HG03575 (cell line): Measurements from ENCODE around the gene KCNK6.
"Not testable (repeated sequence)": the region's sequence is repeated elsewhere in the genome, so short reads cannot be mapped to it uniquely, and the experiment has no call there.

Source experiments
- ATAC-seq: cut with Tn5 transposase; IDR thresholded peaks from one replicate; pipeline ENCODE4 v1.9.1; 2021; ENCODE audit not compliant: unreplicated experiment, insufficient number of reproducible peaks, low FRiP score; ENCODE audit errors: extremely low read depth

The KCNK6 gene

DNA sequence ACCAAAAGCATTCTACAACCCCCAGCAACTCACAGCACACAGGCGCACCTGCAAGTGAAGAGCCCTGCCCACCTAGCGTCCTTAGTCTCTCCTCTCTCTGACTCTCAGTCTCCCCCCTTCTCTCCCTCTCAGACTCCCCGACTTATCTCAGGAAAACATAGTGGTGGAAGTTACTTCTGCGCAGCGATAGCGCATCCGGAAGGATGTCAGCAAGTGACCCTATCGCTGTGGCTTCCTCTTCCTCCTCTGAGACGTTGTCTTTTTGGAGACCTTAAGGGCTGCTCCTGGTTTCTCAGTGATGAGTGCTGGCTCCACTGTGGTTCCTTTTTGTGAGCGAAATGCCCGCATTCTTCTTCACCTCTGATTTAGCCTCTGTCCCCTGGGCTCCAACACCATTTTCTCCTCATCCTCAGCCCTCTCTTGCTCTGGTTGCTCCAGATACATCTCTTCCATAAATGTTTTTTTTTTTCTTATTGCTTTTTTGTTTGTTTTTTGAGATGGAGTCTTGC is 2.5 kb upstream of the KCNK6 start:
- no peak for ATAC-seq

DNA sequence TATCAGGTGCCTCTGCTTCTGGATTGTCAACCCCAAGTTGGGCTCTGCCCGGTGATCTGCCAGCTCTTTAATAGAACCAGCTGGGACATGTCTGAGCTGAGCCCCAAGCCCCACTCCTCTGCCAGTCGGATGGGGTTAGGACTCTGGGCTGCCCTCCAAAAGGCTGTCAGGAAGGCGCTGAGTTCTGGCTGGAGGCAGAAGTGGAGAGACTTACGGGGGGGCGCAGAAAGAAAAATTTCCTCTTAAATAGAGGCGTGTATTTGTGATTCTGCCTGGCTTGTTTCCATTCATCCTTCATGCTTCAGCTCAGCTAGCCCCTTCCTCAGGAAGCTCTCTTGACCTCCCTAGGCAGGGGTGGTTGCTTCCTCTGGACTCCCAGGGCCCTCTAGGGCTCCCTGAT is 985 bp upstream of the KCNK6 start:
- ATAC-seq: no peak

DNA sequence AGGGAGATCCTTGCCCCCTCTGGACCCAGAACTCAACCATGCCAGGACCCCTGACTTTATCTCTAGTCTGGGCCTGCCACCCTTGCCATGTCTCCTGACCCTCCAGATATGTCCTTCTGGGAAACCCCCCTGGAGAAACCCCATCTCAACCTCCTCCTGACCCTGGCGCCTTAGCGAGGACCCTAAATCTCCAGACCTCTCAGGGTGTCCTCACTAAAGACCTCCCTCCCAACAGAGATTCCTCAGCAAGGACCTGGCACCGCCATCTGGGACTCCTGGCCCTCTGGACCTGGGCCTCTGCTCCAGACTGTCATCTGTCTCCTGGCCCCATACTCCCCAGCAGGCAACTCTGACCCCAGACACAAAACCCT is 1.3 kb downstream of the KCNK6 start:
- ATAC-seq: no peak

DNA sequence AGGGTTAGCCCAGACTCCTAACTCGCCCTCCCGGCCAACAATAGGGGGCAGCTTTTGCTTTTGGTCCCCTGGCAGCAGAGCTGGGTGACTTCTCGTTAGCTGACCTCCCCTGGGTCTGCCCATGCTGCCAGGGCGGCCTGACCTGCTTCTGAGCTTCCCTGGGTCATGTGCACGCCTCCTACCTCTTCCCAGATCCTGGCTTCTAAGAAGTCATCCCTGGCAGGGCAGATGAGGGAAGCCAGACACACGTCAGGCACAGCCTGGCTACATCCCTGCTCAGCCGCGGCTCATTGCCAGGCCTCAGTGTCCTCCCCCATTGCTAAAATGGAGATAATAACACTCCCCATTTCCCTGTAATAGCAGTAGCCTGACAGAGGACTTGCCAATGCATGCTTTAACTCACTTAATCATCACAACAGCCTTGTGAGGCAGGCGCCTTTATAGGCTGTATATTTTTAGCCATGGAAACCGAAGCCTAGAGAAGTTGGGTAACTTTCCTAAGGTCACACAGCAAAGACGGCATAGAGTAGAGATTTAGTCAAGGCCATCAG is 2.1 kb downstream of the KCNK6 start:
- no peak for ATAC-seq

DNA sequence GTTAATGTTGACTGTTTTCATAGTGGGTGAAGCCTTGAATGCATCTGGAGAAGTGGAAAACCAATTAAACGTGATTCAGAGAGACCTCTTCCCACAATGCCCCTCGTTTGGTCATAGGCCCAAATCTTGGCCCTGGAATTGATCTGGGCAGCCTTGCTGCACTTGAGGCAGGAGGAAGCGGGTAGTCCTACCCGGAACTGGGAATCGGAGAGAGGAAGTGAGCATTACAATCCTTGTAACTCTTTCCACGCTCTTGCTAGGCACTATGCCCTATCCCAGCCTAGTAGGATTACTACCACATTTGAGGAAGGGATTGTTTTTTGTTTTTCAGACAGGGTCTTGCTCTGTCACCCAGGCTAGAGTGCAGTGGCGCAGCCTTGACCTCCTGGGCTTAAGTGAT is 3.6 kb downstream of the KCNK6 start:
- ATAC-seq: no peak

GRCh38 chr19:38324431-38324830 is 4.8 kb downstream of the KCNK6 start:
- no peak for ATAC-seq

DNA sequence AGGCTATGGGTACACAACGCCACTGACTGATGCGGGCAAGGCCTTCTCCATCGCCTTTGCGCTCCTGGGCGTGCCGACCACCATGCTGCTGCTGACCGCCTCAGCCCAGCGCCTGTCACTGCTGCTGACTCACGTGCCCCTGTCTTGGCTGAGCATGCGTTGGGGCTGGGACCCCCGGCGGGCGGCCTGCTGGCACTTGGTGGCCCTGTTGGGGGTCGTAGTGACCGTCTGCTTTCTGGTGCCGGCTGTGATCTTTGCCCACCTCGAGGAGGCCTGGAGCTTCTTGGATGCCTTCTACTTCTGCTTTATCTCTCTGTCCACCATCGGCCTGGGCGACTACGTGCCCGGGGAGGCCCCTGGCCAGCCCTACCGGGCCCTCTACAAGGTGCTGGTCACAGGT is 6.9 kb downstream of the KCNK6 start:
- ATAC-seq: no peak

GRCh38 chr19:38329651-38330050 is 10.0 kb downstream of the KCNK6 start:
- ATAC-seq: no peak

- ATAC-seq: no peak
Measured at GRCh38 chr19:38331728-38332127, 12.1 kb downstream of the KCNK6 start.

GRCh38 chr19:38333245-38333644 is 13.6 kb downstream of the KCNK6 start:
- ATAC-seq: no peak

DNA sequence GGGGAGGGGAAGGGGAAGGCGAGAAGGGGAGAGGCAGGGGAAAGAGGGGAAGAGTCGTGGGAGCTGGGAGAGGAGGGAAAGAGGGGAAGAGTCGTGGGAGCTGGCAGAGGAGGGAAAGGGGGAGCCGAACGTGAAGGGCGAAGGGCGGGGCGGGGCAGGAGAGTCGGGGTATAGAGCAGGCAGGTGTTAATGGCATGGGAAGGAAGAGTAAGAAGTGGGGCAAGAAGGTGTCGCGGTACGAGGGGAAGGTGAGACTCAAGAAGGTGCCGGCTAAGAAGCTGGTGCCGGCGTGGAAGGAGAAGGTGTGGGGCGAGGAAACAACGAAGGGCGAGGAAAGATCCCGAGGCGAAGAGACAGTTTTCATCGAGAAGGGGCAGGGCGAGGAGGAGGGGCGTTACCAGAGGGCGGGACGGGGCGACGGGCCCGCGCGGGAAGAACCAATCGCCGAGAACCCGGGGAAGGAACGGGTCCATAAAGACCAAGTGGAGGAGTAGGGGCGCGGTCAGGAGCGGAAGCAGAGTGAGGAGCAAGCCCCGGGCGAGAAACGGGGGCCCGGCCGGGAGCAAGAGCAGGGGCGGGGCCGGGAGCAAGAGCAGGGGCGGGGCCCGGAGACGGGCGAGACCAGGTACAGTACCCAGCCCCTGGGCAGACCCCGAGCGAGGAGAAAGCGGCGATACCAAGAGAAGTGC is 16.4 kb downstream of the KCNK6 start:
- ATAC-seq: no peak

- no peak for ATAC-seq
Measured at GRCh38 chr19:38336638-38337359, 17.2 kb downstream of the KCNK6 start.

- ATAC-seq: no peak
Measured at GRCh38 chr19:38337360-38337653, 17.7 kb downstream of the KCNK6 start.

- ATAC-seq: not testable (repeated sequence)
Measured at GRCh38 chr19:38339011-38339410, 19.4 kb downstream of the KCNK6 start.

GRCh38 chr19:38340927-38341326 is 21.3 kb downstream of the KCNK6 start:
- ATAC-seq: no peak

DNA sequence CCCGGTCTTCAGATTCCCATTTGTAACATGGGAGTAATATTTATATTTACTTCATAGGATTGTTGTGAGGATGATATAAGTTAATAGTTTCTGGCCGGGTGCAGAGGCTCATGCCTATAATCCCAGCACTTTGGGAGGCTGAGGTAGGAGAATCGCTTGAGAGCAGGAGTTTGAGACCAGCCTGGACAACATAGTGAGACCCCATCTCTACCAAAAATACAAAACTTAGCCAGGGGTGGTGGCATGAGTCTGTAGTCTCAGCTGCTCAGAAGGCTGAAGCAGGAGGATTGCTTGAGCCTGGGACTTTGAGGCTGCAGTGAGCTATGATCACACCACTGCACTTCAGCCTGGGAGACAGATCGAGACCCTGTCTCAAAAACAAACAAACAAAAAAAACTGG is 27.2 kb downstream of the KCNK6 start:
- ATAC-seq: no peak

DNA sequence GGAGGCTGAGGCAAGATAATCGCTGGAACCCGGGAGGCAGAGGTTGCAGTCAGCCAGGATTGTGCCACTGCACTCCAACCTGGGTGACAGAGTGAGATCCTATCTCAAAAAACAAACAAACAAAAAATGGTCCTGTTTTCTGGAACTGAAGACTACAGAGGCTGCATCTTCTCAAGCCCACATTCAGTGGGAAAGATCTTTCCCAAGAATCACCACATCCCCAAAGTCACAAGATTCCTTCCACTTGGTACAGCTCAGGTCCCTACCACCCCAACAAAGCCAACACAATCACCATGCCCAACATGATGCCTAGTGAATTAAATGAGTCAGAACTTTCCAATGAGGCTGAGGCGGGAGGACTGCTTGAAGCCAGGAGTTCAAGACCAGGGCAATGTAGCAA is 31.2 kb downstream of the KCNK6 start:
- ATAC-seq: no peak

GRCh38 chr19:38351865-38352395 is 32.3 kb downstream of the KCNK6 start:
- ATAC-seq: no peak

GRCh38 chr19:38352611-38353010 is 33.0 kb downstream of the KCNK6 start:
- no peak for ATAC-seq
